ENCODE results near the gene PEAR1. TPM values are rescaled to one million over a fixed set of nuclear protein-coding genes. Genes with fewer than 3 reads are reported as not detected.

Gene PEAR1
- polyA plus RNA-seq, 1 experiment: 14.9 TPM

- TF ChIP-seq CTCF (IDR thresholded peaks at IDR 0.05; ENCODE audit: low read depth, low read length): no peak
- Histone ChIP-seq H3K9me3 (ENCODE audit: control insufficient read depth, insufficient read depth, low read length) (no peaks in the 10 kb centered on the region; the same call in 1 of the 2 replicates), H3K27ac (ENCODE audit: low read depth, low read length) (no peak overlapping the region), H3K27me3 (ENCODE audit: control insufficient read depth, insufficient read depth, low read length) (peaks cover 74% of the 10 kb centered on the region), H3K4me3 (ENCODE audit: low read depth, low read length) (no peak overlapping the region)
- CTCF ChIA-PET: interaction anchor here (0.7 to 5.5 kb wide), 3 partner anchors 10 to 136 kb away, joined by 3 to 72 read pairs (median 7); partner anchors contain the start of gene METTL25B
- POLR2A ChIA-PET: interaction anchor here (0.5 kb wide), 1 partner anchor 25 kb away, joined by 4 read pairs; no protein-coding TSS in a partner anchor
- no peak for DNase-seq (ENCODE audit: low read depth, low spot score)
Observed at GRCh38 chr1:156862997-156863599, 30.4 kb upstream of the PEAR1 start.

GRCh38 chr1:156863631-156864030 is 29.9 kb upstream of the PEAR1 start:
- no peak for DNase-seq (ENCODE audit: low read depth, low spot score)
- TF ChIP-seq CTCF (IDR thresholded peaks at IDR 0.05; ENCODE audit: low read depth, low read length): no peak
- ChIA-PET POLR2A (no interaction called here), CTCF (interaction anchor here (1.1 kb wide), 1 partner anchor 29 kb away, joined by 3 read pairs; no protein-coding TSS in a partner anchor)
- Histone ChIP-seq H3K9me3 (ENCODE audit: control insufficient read depth, insufficient read depth, low read length) (no peaks in the 10 kb centered on the region; the same call in 1 of the 2 replicates), H3K27ac (ENCODE audit: low read depth, low read length) (no peak overlapping the region), H3K27me3 (ENCODE audit: control insufficient read depth, insufficient read depth, low read length) (peaks cover 71% of the 10 kb centered on the region), H3K4me3 (ENCODE audit: low read depth, low read length) (no peak overlapping the region)

GRCh38 chr1:156864796-156865195 is 28.7 kb upstream of the PEAR1 start:
- DNase-seq (ENCODE audit: low read depth, low spot score): no peak
- Histone ChIP-seq H3K9me3 (ENCODE audit: control insufficient read depth, insufficient read depth, low read length) (no peaks in the 10 kb centered on the region; the same call in 1 of the 2 replicates), H3K27me3 (ENCODE audit: control insufficient read depth, insufficient read depth, low read length) (peaks cover 60% of the 10 kb centered on the region), H3K27ac (ENCODE audit: low read depth, low read length) (no peak overlapping the region), H3K4me3 (ENCODE audit: low read depth, low read length) (no peak overlapping the region)
- TF ChIP-seq CTCF (IDR thresholded peaks at IDR 0.05; ENCODE audit: low read depth, low read length): no peak
- ChIA-PET CTCF (interaction anchor here (1.1 kb wide), 1 partner anchor 28 kb away, joined by 3 read pairs; no protein-coding TSS in a partner anchor), POLR2A (no interaction called here)

GRCh38 chr1:156865258-156865657 is 28.3 kb upstream of the PEAR1 start:
- POLR2A ChIA-PET: no interaction called here
- no peak for DNase-seq (ENCODE audit: low read depth, low spot score)
- Histone ChIP-seq H3K9me3 (ENCODE audit: control insufficient read depth, insufficient read depth, low read length) (no peaks in the 10 kb centered on the region; the same call in 1 of the 2 replicates), H3K27ac (ENCODE audit: low read depth, low read length) (no peak overlapping the region), H3K27me3 (ENCODE audit: control insufficient read depth, insufficient read depth, low read length) (peaks cover 55% of the 10 kb centered on the region), H3K4me3 (ENCODE audit: low read depth, low read length) (no peak overlapping the region)
- no peak for TF ChIP-seq CTCF (IDR thresholded peaks at IDR 0.05; ENCODE audit: low read depth, low read length)
- CTCF ChIA-PET: no interaction called here

GRCh38 chr1:156865865-156866248 is 27.7 kb upstream of the PEAR1 start:
- no peak for DNase-seq (ENCODE audit: low read depth, low spot score)
- peaks cover 51% of the 10 kb centered on the region for H3K27me3 ChIP-seq (ENCODE audit: control insufficient read depth, insufficient read depth, low read length)
- H3K27ac ChIP-seq (ENCODE audit: low read depth, low read length): no peak overlapping the region
- TF ChIP-seq CTCF (IDR thresholded peaks at IDR 0.05; ENCODE audit: low read depth, low read length): no peak
- no peaks in the 10 kb centered on the region; the same call in 1 of the 2 replicates for H3K9me3 ChIP-seq (ENCODE audit: control insufficient read depth, insufficient read depth, low read length)
- no peak overlapping the region for H3K4me3 ChIP-seq (ENCODE audit: low read depth, low read length)
- CTCF ChIA-PET: no interaction called here
- POLR2A ChIA-PET: no interaction called here

All from AG04450 (cell line).